Hepatic stellate cell (primary cell): ENCODE measurements around the gene SKIC8.

ENCODE experiments used
- DNase-seq: peaks from one replicate; pipeline ENCODE4 v3.0.0; 2011; ENCODE audit warnings: low spot score

The SKIC8 gene

DNA sequence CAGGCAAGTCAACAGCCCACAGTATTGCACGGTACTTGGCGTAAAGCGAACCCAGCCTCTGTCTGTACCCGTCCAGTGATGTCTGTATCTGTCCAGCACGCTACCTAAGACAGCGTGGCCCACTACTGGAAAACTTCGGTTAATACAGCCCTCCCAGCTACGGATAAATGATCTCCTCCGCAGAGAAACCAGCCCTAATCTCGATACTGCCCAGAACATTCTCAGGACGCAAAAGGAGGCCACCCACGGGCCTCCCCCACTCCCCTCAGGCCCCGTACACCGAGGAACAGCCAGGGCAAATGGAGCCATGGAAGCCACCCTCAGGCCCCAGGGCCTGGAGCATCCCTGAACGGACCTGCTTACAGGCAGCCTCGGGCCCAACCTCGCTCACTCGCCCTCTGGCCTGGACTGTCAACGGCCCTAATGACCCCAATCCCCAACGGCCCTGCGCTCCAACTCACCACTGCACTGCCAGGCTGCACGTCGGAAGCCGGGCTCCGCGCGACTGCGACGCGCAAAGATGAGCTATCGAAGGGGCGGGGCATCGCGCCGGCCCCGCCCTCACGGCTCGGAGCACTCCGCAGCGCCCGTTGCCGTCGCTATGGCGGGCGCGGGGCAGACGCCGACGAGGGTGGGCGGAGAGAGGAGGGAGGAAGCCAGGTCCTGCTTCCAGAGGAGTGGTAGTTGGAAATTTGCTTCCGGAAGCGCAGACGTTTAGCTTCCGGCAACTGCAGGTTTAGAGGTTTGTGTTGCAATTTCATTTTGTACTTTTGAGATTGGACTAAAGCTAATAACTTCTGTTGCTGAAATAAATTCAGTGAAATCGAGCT lies at the start of gene SKIC8:
SKIC8 (minus strand) TSS at position 509 of the 830 bp plus-strand sequence. CDS start 3,923 bp downstream, outside the sequence.
- DNase-seq: peak; percentile 88

DNA sequence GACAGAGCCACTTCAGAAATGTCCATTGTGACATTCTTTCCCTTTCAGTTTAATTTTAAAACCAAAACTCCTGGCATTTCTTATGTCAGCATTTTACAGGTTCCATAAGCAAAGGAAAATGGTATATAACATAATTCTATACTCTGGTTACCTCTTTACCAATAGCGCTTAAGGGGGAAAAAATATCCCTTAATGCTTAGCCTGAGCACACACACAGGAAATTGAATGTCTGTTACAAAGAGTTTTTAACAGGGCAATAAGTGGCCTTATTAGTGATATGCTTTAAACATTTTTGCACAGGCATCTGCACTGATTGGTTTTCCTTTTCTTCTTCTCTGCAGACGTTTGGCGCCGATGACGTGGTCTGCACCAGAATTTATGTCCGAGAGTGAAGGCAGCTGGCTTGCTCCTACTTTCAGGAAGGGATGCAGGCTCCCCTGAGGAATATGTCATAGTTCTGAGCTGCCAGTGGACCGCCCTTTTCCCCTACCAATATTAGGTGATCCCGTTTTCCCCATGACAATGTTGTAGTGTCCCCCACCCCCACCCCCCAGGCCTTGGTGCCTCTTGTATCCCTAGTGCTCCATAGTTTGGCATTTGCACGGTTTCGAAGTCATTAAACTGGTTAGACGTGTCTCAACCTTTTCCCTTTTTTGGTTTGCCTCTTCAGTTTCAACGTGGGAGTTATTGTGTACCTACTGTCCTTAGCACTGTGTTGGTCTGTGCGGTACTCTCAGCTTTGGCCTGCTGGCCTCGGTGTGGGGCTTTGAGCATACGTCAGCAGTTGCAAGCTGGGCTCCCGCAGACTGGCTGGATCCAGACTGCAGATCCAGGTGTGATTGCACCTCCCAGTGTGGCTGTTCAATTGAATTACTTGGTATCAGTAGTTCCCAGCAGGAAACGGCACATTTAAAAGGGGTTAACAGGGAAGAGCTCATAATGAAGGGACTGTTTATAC lies 48.5 kb upstream of the SKIC8 start:
- no peak for DNase-seq

DNA sequence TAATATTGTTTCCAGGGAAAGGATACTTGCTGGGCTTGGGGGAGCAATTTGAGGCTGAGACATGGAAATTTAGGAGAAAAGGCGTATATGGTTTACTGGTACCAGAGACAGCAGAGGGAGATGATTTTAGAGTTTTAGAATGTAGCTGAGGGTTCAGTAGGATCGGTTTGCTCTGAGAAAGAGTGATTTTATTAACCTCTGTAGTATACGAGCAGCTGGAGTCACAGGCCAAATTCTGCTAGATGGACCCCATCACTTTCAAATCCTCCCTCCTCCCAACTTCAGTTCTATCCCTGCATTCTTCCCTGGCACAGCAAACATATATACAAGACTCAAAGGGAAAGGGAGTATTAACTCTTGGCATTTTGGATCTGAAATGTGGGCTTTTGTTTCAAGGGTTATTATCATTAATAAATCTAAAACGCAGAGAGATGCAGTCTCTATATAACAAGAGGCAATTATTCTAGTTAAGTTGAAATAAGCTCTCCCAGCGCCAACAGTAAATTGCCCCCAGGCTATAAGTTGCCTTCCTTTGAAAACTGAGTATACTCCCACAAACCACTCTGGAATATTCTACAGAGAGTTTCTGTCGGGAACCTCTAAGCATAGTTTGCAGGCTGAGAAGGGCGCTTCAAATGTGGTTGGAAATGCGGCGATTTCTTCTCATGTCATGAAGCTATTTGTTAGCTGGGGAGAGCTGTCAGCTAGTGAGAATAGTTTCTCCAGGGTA lies 46.2 kb upstream of the SKIC8 start:
- no peak for DNase-seq

DNA sequence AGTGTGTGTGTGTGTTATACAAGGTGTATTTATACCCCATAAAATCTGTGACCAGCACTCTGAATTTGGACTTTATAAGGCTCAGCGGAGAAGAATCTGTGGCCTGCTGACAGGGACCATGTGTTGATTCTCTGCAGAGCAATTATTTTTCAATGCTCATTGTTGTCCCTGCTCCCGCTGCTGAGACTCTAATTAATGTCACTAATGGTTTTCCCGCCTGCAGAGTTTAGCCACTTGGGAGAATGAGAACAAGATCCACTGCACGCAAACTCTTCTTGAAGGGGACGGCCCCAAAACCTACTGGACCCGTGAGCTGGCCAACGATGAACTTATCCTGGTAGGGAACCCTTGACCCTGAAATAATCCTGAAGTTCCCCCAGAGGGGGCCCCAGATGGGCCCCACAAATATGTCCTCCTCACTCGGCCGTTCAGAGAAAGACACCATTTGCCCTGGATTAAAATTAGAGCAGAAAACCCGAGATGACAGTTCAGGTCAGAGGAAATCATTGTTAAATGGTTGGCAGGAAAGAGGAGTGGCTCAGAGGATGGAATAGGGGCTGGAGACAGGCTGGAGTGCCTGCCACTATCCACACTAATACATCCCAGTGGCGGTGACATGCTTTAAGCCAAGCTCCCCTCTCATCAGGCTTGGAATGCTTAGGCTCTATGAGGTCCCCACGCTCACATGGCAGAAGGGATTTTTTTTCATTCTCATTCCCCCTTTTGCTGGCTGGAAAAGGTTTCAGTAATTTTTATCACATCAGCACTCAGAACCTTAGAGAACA lies 44.1 kb upstream of the SKIC8 start:
- DNase-seq: no peak

DNA sequence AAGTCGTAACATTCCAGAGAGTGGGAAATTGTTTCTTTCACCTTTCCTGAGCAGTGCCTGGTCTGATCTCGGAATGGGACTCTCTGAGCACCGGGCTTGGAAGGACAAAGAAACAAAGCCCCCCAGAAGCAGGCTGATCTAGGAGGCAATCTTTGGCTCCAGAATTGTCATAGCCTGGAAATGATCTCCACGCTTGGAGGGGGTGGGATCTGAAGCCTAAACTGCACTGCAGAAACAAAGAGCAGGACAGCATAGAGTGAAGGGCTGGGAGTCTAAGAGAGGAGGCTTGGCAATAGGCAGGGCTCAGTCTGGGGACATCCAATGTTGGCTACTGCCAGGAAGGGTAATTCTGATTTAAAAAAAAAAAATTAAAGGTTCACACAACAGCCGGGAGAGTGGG lies 42.6 kb upstream of the SKIC8 start:
- DNase-seq: no peak

DNA sequence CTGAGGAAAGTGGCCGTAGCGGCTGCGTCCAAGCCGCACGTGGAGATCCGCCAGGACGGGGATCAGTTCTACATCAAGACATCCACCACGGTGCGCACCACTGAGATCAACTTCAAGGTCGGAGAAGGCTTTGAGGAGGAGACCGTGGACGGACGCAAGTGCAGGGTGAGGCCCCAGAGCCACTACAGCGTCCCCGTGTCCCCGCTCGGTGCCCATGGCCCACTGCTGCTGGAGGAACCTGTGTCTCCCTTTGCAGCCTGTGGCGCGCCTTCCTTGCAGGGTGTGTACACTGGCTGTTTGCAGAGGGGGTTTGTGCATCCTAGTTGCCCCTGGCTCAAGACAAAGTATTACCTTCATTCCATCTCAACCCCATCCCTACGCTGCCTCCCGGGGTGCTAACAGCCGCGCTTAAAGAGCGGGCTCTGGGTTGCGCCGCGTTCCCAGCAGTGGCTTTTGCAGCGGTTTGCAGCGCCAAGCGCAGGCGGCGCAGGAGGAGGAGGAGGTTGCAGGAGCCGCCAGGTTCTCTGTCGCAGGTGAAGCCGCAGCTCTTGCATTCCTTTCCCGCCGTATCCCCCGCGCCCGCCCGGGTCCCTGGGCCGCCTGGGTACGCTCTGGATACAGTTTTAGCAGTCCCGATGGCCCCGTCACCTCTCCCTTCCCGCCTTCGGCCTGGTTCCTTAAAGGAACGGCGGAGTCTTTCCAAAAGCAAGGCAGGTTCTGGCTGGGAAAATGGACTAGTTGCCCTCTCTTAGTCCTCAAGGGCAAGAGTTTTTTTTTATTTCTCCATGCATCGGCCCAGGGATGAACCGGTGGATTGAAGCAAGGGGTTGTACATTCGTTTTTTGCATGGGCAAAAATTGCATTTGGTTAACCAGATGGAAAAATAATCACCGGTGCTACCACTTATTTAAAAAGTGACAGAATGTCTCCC lies 41.9 kb upstream of the SKIC8 start:
- DNase-seq: no peak

DNA sequence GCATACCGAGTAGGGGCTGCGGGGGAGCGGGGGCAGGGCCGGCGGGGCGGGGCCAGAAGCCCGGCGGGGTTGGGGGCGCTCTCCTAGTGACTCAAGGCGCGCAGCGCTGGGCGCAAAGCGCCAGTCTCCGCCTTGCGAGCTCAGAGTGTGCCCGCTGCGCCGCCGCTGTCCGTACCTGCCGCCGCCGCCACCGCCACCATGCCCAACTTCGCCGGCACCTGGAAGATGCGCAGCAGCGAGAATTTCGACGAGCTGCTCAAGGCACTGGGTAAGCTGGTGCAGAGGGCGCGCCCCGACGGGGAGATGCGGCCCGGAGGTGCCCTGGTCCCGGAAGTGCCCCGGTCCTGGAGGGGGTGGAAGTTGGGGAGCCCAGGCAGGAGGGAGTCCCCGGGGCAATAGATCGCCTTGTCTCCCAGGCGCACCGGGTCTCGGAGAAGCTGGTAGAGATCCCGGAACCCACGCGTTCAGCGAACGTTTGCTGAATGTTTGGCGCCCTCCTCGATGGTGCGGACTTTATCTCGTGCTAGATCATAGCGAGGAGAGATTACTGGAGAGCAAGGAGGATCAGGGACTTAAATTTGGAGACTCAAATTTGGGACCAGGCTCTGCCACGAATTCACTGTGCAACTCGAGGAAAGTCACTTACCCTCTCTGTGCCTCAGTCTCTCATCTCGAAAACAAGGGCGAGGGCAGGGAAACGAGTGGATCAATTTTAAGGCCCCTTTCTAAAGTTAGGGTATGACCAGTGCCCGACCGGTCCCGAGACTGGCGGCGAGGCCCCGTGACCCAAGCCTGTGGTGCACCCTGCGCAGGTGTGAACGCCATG lies 41.0 kb upstream of the SKIC8 start, which contains the start of gene CRABP1:
CRABP1 (plus strand) TSS at position 123 of the 826 bp plus-strand sequence; CDS start at position 199, 76 bp downstream.
- no peak for DNase-seq

DNA sequence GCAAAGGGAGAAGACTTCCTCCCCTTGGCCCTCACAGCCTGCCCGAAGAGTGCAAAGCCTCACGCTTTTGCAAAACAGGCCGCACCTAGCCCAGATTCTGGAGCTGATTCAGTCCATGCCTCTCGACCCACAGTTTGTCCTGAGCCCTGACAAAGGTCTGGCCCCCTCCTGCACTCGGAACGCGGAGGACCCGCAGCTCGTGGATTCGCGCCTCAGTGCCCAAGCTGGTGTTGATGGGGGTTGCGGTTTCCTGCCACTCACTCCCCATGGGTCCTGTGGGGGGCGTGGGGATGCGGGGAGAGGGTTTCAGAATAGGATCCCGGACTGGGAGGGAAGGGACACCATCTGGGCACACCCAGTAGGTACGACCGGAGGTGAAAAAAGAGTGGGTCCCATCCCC lies 40.1 kb upstream of the SKIC8 start:
- DNase-seq: no peak

DNA sequence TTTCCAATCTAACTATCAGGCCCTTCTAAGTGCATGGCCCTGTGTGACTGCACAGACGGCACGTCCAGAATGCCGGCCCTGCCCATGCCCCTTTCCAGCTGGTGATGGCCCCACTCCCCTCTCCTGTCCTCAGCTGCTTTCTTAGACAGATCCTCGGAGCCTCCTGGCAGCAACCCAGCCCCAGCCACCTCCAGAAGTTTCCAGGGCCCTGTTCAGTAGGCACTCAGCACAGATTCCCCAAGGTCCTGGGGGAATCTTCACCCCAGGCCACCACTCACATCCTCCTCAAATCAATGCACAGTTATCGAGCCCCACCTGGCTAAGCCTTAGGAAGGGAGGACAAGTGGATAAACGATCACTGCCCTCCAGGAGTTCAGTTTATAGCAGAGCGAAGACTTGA lies 39.4 kb upstream of the SKIC8 start:
- DNase-seq: no peak

DNA sequence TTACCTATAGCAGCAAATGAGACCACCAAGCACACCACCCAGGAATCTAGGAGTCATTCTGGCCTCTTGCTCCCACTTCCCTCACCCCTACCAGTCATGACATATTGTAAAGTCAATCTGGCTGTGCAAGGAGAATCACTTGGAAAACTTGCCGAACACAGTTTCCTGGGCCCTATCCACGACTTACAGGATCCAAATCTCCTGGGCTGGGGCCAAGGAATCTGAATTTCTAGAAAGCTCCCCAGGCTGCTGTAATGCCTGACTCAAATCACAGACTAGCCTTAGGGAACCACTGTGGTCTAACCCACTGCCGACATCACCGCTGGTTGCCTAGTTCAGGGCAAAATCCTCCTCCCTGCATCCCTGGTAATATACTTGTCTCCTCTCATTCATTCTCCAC lies 36.6 kb upstream of the SKIC8 start:
- DNase-seq: no peak

DNA sequence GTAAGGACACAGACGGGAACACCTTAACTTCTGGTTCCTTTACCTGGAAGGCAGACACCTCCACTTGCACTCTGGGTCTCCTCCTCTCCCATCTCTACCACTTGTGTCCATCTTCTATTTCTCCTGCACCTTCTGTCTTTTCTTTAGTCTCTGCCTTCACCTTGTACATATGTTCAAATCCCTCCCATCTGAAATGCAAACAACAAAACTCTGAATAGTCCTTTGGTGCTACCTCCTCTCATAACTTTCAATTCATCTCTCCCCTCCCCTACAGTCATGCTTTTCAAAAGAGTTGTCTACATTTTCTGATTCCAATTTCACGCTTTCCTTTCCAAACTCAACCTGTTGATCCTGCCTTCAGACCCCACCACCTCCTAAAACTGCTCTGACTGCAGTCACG lies 35.4 kb upstream of the SKIC8 start:
- DNase-seq: no peak

DNA sequence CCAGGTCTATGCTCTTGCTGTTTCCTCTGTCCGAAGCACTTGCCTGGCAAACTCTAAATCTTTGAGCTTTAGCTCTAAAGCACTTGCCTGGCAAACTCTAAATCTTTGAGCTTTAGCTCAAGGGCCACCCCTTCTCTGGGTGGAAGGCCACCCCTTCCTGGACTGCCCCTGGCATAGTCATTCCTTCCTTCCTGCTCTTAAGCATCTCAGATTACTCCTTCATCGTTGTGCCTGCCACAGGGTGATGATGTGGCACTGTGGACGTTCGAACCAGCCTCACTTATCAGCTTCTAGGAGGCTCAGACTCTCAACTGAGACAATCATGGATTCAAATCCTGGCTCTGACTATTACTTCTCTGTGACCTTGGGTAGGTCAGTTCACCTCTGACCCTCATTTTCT lies 30.2 kb upstream of the SKIC8 start:
- DNase-seq: no peak

DNA sequence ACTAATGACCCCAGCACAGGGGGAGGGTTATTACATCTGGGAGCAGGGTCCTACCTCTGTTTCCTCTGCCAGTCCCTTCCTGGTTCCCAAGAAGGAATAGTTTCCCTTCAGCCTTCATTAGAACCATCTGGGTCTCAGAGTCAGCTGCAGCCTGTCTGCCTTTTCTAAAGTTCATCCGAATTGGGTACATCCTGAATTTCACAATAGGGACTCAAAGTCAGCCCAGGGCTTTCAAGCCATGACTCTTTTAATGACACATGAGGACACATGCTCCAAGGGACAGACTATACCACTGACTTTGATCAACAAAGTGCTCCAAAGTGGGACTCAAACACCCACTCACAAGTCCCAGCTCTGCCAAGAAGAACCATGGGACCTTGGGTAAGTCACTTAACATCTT lies 28.1 kb upstream of the SKIC8 start:
- DNase-seq: no peak

DNA sequence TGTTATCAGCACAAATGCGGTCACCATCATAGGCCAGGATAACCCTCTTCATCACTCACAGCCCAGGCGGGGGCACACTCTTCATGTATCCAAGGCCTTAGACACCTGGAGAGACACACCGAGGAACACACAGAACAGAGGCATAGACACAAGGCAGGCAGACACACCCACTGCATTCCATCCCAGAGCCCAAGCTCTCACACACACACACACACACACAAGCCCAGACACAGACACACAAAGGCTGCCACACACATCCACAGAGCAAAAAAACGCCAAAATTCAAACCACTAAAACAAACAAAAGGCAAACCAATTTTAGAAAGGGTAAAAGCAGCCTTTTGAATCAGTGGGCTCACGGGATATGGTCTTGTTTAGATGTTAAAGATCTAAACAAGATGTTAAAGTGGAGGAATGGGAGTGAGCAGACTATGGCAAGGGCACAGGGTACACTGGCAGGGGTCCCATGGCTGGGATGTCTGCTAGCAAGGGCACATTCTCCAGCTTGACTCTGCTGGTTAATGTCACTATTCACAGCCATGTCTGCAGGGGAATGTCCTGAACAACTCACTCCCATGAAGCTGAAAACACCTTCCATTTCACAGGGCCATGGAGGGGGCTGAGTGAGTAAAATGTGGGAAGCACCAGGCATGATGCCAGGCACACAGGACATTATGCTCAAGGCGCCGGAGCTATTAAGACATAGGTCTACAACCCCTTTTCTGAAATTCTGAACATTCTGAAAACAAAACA lies 25.9 kb upstream of the SKIC8 start:
- DNase-seq: no peak

DNA sequence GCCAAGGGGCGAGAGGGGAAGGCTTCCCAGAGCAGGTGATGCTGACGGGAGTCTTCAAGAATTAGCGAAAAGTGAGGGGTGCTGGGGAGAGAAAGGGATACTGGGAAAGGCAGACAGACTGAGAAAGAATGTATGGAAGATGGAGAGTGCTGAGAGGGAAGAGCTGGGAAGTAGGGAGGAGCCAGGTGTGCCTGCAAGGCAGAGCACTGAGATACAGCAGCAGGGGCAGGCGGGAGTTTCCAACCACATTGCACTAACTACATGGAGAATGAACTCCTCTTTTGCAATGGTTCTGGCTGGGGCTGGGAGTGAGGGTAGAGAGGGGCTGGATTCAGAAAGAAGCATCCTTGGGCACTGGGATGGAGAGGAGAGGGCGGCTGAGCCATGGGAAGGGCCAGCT lies 24.7 kb upstream of the SKIC8 start:
- no peak for DNase-seq

DNA sequence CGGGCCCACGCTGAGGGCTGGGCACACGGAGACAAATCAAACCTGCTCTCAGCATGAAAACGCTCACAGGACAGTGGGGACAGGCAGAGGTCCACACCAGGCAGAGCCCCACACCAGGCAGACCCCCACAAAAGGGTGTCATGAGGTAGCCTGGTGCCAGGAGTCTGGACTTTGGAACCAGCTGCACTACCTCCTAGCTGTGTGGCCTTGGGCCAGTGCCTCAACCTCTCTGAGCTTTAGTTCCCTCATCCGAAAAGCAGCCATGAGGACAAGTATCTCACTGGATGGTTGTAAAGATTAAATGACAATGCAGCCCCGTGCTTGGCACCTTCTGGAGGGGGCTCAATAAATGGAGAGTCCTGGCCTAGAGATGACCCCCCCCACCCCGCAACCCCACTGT lies 24.3 kb upstream of the SKIC8 start:
- no peak for DNase-seq

DNA sequence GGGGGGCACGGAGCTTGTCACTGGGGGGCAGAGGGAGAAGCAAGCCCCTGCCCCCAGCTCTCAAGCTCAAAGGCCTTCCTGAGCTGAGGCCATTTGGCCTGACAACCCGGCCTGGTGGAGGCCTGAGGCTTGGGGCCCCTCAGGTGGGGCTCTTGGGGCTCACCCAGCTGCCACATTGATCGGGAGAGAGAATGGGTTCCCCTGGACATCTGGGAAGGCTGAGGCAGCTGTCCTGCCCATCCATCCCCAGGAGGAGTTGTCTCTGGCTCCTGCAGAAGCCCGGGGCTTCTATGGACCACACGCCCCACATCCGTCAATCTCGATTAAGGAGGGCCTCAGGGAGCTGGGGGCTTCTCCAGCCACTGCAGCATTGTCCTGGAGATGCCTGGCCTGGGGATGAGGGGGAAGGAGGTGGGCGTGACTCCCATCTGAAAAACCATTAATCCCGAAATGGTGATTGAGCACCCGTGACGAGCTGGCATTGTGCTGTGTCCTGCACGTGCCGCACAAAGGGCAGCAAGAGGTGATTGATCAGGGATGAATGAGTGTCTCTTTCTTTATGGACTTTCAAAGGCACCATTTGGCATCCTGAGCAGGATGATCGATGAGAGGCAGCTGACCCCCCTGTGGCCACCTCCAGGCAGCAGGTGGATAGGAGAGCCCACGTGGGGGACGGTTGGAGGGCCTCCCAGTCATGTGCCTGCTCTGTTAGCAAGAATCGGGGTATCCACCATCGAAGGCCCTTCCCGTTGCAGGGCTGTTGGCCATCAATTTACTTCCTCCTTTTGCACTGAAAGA lies 23.5 kb upstream of the SKIC8 start:
- DNase-seq: no peak

DNA sequence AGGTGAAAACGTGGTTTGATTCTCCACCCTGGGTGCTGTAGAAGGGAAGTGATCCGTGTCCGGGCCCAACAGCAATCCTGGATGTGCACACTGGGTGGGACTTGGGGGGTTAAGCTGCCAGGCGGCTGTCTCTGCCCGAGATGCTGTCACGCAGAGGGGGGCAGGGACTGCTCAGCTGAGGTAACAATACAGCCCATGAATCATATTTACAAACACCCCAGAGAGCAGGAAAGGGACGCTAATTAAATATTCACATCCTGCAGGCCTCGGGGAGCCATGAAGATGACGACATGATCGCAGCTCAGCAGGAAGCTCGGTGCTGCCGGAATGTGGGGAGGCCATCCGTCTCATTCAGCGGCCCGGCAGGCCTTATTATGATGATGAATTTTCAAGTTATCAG lies 22.8 kb upstream of the SKIC8 start:
- DNase-seq: no peak
